Endothelial cell (in vitro differentiated cells): ENCODE measurements around the gene C11orf58. TPM values are rescaled to one million over a fixed set of nuclear protein-coding genes. Genes with fewer than 3 reads are reported as not detected.

Source experiments
- DNase-seq: peaks from one replicate; pipeline ENCODE4 v3.0.0; 2021; ENCODE audit warnings: low spot score
- H3K27ac Mint-ChIP-seq: one replicate; pipeline ENCODE4 v1.8.0; 2021; ENCODE audit warnings: mixed read lengths, inconsistent platforms; ENCODE audit not compliant: unreplicated experiment
- H3K27me3 Mint-ChIP-seq: one replicate; pipeline ENCODE4 v1.8.0; 2021; ENCODE audit warnings: mild to moderate bottlenecking, moderate library complexity, mixed read lengths, inconsistent platforms; ENCODE audit not compliant: unreplicated experiment
- H3K36me3 Mint-ChIP-seq: one replicate; pipeline ENCODE4 v1.8.0; 2021; ENCODE audit warnings: mild to moderate bottlenecking, low read depth, mixed read lengths, inconsistent platforms; ENCODE audit not compliant: unreplicated experiment
- H3K4me1 Mint-ChIP-seq: one replicate; pipeline ENCODE4 v1.8.0; 2021; ENCODE audit warnings: mild to moderate bottlenecking, mixed read lengths, inconsistent platforms; ENCODE audit not compliant: unreplicated experiment
- H3K4me3 Mint-ChIP-seq: one replicate; pipeline ENCODE4 v1.8.0; 2021; ENCODE audit warnings: mild to moderate bottlenecking, mixed read lengths, inconsistent platforms; ENCODE audit not compliant: unreplicated experiment
- H3K9me3 Mint-ChIP-seq: one replicate; pipeline ENCODE4 v1.8.0; 2021; ENCODE audit warnings: mixed read lengths, inconsistent platforms; ENCODE audit not compliant: unreplicated experiment
- total RNA-seq: library from RNA; stranded (reverse); fragmentation: NEBNext Ultra II Directional; extraction: Animal tissue kit (Norgen Biotek cat#: 25700); gene quantifications from one replicate; pipeline ENCODE4 v1.2.1, GENCODE V29; 2021; ENCODE audit not compliant: unreplicated experiment
- TF ChIP-seq, protein P1 (sequence below): fragments of 200-600 bp; sonication (generic); IDR thresholded peaks from one replicate; pipeline ENCODE4 v1.5.0; 2021; ENCODE audit warnings: antibody characterized with exemption; ENCODE audit not compliant: unreplicated experiment

Gene C11orf58
- total RNA-seq, 1 donor from 2014 or later, result 125 TPM

DNA sequence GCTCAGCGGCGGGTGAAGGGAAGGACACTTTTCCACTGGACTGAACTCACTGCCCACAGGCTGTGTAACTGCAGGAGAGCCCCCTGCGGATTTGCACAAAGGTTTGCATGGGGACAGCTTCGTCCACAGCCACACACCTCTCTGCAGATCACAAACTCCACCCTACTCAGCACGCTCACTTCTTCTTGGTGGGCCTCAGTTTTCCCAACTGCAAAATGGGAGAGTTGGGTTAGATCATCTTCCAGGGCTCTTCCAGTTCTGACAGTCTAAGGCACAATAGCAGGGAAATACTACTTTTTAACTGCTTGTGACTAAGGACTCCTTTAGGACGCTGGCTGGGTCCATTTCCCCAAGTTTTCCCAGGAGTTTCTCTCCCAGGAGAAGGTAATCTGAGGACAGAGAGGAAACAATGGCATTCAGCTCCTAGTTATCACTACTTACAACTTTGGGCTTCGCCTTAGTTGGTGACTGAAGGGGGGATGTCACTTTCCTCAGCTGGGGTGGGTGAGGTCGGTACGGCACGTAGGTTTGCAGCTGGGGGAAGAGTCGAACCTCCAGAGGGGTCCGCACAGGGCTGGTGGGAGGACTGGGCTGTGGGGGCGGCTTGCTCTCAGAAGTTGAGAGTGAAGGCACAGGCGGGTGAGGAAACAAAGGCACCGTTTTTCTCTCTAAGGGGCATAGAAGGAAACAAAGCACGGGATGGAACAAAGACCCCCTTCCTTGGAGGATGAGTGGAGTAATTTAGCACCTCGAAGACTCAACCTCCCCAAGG is 55.8 kb downstream of the C11orf58 start:
- Mint-ChIP-seq H3K4me3 (no peak overlapping the region), H3K27ac (no peak overlapping the region), H3K9me3 (no peaks in the 10 kb centered on the region), H3K27me3 (peaks cover 5% of the 10 kb centered on the region), H3K4me1 (peaks cover 28% of the 10 kb centered on the region), H3K36me3 (peaks cover 7% of the 10 kb centered on the region)
- no peak for DNase-seq
- TF ChIP-seq, protein P1, sequence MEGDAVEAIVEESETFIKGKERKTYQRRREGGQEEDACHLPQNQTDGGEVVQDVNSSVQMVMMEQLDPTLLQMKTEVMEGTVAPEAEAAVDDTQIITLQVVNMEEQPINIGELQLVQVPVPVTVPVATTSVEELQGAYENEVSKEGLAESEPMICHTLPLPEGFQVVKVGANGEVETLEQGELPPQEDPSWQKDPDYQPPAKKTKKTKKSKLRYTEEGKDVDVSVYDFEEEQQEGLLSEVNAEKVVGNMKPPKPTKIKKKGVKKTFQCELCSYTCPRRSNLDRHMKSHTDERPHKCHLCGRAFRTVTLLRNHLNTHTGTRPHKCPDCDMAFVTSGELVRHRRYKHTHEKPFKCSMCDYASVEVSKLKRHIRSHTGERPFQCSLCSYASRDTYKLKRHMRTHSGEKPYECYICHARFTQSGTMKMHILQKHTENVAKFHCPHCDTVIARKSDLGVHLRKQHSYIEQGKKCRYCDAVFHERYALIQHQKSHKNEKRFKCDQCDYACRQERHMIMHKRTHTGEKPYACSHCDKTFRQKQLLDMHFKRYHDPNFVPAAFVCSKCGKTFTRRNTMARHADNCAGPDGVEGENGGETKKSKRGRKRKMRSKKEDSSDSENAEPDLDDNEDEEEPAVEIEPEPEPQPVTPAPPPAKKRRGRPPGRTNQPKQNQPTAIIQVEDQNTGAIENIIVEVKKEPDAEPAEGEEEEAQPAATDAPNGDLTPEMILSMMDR, result no peak

DNA sequence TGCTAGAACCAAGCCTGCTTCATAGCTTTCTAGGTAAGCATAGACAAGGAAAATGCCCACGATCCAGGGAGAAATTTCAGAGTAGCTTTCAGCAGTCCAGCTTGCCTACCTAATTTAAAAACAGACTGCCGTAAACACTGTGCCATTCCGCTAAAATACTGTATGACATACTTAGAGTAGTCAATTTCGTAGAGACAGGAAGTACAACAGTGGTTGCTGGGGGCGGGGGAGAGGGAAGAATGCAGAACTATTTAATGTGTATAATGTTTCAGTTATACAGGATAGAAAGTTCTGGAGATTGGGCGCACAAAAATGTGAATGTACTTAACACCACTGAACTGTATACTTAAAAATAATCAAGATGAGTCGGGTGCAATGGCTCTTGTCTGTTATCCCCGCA is 56.7 kb downstream of the C11orf58 start:
- peaks cover 4% of the 10 kb centered on the region for H3K36me3 Mint-ChIP-seq
- TF ChIP-seq, protein P1, result no peak
- no peak for DNase-seq
- H3K4me3 Mint-ChIP-seq, result no peak overlapping the region
- H3K9me3 Mint-ChIP-seq, result no peaks in the 10 kb centered on the region
- H3K27ac Mint-ChIP-seq, result no peak overlapping the region
- H3K4me1 Mint-ChIP-seq, result peaks cover 24% of the 10 kb centered on the region
- H3K27me3 Mint-ChIP-seq, result peaks cover 5% of the 10 kb centered on the region

DNA sequence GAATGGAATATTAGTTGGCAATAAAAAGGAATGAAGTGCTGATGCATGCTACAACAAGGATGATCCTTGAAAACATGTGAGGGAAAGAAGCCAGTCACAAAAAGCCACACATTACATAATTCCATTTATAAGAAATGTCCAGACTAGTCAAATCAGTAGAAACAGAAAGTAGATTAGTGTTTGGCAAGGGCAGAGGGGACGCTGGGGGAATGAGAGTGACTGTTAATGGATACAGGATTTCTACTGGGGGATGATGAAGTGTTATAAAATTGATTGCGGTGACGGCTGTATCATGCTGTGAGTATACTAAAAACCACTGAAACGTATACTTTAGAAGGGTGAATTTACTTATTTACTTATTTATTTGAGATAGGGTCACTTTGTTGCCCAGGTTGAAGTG is 57.9 kb downstream of the C11orf58 start:
- TF ChIP-seq, protein P1, result no peak
- Mint-ChIP-seq H3K36me3 (no peaks in the 10 kb centered on the region), H3K4me3 (no peak overlapping the region), H3K4me1 (peaks cover 15% of the 10 kb centered on the region), H3K27ac (no peak overlapping the region), H3K9me3 (no peaks in the 10 kb centered on the region), H3K27me3 (peaks cover 3% of the 10 kb centered on the region)
- no peak for DNase-seq

DNA sequence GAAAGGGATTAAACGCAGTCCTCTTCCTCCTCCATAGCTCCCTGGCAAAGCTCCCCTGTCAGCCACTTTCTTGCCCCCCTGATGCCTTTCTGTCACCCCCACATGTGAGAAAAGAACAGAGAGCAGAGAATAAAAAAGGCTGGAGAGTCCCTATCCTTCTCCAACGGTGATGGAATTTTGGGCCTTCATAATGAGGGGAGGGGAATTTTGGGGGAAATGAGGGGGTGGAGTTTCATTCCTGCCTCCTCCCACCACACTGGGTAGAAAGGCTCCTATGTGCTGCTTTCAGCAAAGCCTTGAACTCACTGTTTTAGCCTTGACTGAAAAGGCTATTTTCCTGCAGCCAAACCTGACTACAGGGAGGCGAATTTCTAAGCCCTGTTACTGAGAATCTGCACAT is 59.3 kb downstream of the C11orf58 start:
- no peak overlapping the region for H3K4me3 Mint-ChIP-seq
- peaks cover 3% of the 10 kb centered on the region for H3K27me3 Mint-ChIP-seq
- H3K36me3 Mint-ChIP-seq, result no peaks in the 10 kb centered on the region
- TF ChIP-seq, protein P1, result no peak
- DNase-seq, result no peak
- H3K4me1 Mint-ChIP-seq, result peaks cover 7% of the 10 kb centered on the region
- no peak overlapping the region for H3K27ac Mint-ChIP-seq
- H3K9me3 Mint-ChIP-seq, result no peaks in the 10 kb centered on the region

DNA sequence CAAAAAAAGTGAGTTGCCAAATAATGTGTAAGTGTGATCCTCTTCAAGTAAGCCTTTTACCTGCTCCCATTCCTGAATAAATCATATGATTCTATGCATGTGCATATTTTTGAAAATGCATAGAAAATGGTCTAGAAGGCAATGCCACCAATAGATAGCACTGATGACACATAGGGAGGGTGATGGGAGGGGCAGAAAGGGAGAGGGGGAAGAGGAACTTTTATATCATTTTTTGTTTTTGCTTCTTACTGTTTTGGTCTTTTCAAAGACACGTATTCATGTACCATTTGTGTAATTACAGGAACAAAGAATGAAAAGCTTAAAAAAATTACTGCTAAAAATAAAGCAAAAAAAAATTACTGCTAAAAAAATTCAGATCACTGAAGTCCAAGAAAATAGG is 60.8 kb downstream of the C11orf58 start:
- H3K4me1 Mint-ChIP-seq, result peaks cover 7% of the 10 kb centered on the region
- H3K27ac Mint-ChIP-seq, result no peak overlapping the region
- TF ChIP-seq, protein P1, result no peak
- H3K36me3 Mint-ChIP-seq, result no peaks in the 10 kb centered on the region
- H3K9me3 Mint-ChIP-seq, result no peaks in the 10 kb centered on the region
- peaks cover 3% of the 10 kb centered on the region for H3K27me3 Mint-ChIP-seq
- no peak overlapping the region for H3K4me3 Mint-ChIP-seq
- DNase-seq, result no peak
